Ishikawa (cell line): ENCODE measurements around the gene DSG2.

Source experiments
- CEBPB ChIP-seq: IDR thresholded peaks from 2 replicates; pipeline ENCODE4 v1.6.1; 2012
- CREB1 ChIP-seq: IDR thresholded peaks from 2 replicates; pipeline ENCODE4 v1.6.1; 2012; ENCODE audit warnings: low read depth
- EGR1 ChIP-seq: IDR thresholded peaks from 2 replicates; pipeline ENCODE4 v1.6.1; 2012
- EP300 ChIP-seq: IDR thresholded peaks from 2 replicates; pipeline ENCODE4 v1.6.1; 2012; ENCODE audit warnings: borderline replicate concordance
- FOXM1 ChIP-seq: IDR thresholded peaks from 2 replicates; pipeline ENCODE4 v1.6.1; 2012; ENCODE audit warnings: low read depth, borderline replicate concordance
- NFIC ChIP-seq: IDR thresholded peaks from 2 replicates; pipeline ENCODE4 v1.6.1; 2012
- RAD21 ChIP-seq: IDR thresholded peaks from 2 replicates; pipeline ENCODE4 v1.6.1; 2012; ENCODE audit warnings: low read depth
- TAF1 ChIP-seq: IDR thresholded peaks from 2 replicates; pipeline ENCODE4 v1.6.1; 2012; ENCODE audit warnings: low read depth, mild to moderate bottlenecking
- TCF12 ChIP-seq: IDR thresholded peaks from 2 replicates; pipeline ENCODE4 v1.6.1; 2012; ENCODE audit warnings: low read depth
- TEAD4 ChIP-seq: IDR thresholded peaks from 2 replicates; pipeline ENCODE4 v1.6.1; 2012
- YY1 ChIP-seq: IDR thresholded peaks from 2 replicates; pipeline ENCODE4 v1.6.1; 2012; ENCODE audit warnings: low read depth
- ZBTB7A ChIP-seq: IDR thresholded peaks from 2 replicates; pipeline ENCODE4 v1.6.1; 2012; ENCODE audit warnings: low read depth
- TF ChIP-seq, protein P1 (sequence below): IDR thresholded peaks from 2 replicates; pipeline ENCODE4 v1.6.1; 2012
- TF ChIP-seq, protein P2 (sequence below): IDR thresholded peaks from 2 replicates; pipeline ENCODE4 v1.6.1; 2012
- TF ChIP-seq, protein P3 (sequence below): IDR thresholded peaks from 2 replicates; pipeline ENCODE4 v1.6.1; 2012; ENCODE audit warnings: low read depth, mild to moderate bottlenecking

The DSG2 gene

DNA sequence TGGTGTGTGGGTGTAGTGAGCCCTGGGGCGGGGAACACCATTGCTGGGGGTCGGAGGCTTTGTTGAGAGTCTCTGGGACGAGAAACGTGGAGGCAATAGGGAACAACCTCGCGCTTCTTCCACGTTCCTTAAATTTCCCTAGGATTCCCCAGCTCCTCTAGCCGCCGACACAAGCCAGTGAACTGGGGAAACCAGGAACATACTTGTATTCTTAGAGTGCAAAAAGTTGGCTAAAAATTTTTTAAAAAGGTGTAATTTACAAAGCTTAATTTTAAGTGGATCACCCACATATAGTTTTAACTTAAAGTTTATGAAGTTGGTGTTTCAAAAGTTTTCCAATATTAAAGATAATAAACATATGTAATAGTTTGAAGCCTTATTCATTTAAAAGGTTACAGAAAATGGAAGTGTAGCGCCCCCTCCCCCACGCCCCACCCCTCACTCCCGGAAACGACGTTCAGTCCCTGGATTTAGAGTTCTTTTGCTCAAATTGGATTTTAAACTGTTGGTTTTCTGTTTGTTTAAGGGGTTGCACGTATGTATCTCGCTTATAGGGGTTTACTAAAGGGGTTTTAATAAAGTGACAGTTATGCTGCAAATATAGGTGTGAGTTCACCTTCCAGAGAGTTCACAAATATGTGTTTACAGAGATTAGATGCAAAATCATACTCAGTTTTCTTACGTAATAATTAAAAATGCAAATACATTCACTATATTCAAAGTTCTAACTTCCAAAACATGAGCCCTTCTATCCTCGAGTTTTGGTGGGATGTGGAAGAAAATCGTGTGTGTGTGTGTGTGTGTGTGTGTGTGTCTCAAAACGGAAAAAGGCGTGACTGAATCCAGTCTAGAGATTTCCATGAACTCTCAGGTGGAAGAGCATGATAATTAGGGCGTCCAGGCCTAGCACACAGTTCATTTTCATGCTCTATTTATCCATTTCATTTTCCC, 872 bp downstream of the DSG2 start:
- TF ChIP-seq, protein P1, sequence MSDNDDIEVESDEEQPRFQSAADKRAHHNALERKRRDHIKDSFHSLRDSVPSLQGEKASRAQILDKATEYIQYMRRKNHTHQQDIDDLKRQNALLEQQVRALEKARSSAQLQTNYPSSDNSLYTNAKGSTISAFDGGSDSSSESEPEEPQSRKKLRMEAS: peak; percentile 24; the same call in 1 of the 2 replicates
- TF ChIP-seq EGR1 (0 out of 2 replicates have a peak, but pooled peaks have one; percentile 13), FOXM1 (no peak), YY1 (no peak), ZBTB7A (peak; percentile 16; the same call in 1 of the 2 replicates)

GRCh38 chr18:31500051-31500688, 2.2 kb downstream of the DSG2 start:
- TF ChIP-seq TAF1: no peak
- TF ChIP-seq, protein P1: no peak
- TF ChIP-seq CREB1: no peak
- no peak for TF ChIP-seq EP300
- no peak for TF ChIP-seq EGR1
- no peak for TF ChIP-seq TEAD4
- no peak for TF ChIP-seq YY1
- TF ChIP-seq TCF12: no peak
- no peak for TF ChIP-seq RAD21
- TF ChIP-seq, protein P2, sequence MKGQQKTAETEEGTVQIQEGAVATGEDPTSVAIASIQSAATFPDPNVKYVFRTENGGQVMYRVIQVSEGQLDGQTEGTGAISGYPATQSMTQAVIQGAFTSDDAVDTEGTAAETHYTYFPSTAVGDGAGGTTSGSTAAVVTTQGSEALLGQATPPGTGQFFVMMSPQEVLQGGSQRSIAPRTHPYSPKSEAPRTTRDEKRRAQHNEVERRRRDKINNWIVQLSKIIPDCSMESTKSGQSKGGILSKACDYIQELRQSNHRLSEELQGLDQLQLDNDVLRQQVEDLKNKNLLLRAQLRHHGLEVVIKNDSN: no peak
- TF ChIP-seq CEBPB: no peak

DNA sequence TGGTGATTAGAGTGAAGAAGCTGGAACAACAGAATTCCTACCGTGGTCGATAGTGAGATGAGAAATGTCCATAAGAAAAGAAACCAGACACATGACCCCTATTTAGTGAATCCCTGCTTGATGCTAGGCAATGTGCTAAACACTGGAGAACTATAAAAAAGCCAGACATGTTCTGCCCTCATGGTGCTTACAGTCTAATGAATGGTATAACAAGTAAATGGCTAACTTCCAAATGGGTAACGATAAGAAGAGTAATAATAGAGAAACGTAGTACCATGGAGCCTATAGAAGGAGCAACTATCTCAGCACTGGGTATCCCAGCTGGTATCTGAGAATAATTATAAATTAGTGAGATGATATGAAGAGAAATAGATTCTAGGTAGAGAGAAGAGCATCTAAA, 5.0 kb downstream of the DSG2 start:
- TF ChIP-seq EP300 (no peak), ZBTB7A (no peak), YY1 (no peak), NFIC (no peak), TAF1 (no peak), FOXM1 (no peak), EGR1 (no peak)
- TF ChIP-seq, protein P2: no peak

DNA sequence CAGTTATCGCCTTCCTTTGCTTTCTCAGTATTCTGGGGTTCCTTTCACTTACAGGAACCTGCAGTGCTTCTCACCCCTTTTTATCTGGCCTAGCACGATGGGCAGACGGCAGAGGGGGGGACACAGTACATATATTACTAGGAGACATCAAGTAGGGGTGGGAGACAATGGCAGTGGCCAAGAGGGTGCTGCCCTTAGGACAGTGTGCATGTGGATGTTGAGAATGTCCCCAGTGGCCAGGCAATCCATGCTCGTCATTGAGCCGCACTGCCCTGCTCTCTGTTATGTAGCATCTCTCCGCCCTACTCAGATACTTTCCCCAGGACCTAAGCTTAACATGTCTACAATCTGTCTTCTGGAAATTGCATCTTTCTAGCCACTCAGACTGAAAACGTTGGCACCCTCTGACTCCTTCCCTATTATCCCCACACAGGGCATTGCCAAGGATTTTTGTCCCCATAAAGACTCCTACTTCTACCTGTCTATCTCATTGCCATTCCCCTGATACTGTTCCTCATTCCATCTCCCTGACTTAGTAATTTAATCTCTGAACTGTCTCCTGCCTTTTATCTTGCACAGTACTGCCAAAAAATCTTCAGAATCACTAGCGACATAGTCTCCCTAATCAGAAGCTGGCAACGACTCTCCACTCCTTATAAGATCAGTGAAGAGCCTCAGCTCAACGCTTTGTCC, 6.6 kb downstream of the DSG2 start:
- TF ChIP-seq NFIC (no peak), EP300 (no peak), TEAD4 (no peak), RAD21 (no peak), ZBTB7A (no peak), YY1 (no peak), FOXM1 (no peak), TAF1 (no peak), EGR1 (no peak), CEBPB (no peak)
- TF ChIP-seq, protein P1: no peak
- TF ChIP-seq, protein P2: no peak
- TF ChIP-seq, protein P3, sequence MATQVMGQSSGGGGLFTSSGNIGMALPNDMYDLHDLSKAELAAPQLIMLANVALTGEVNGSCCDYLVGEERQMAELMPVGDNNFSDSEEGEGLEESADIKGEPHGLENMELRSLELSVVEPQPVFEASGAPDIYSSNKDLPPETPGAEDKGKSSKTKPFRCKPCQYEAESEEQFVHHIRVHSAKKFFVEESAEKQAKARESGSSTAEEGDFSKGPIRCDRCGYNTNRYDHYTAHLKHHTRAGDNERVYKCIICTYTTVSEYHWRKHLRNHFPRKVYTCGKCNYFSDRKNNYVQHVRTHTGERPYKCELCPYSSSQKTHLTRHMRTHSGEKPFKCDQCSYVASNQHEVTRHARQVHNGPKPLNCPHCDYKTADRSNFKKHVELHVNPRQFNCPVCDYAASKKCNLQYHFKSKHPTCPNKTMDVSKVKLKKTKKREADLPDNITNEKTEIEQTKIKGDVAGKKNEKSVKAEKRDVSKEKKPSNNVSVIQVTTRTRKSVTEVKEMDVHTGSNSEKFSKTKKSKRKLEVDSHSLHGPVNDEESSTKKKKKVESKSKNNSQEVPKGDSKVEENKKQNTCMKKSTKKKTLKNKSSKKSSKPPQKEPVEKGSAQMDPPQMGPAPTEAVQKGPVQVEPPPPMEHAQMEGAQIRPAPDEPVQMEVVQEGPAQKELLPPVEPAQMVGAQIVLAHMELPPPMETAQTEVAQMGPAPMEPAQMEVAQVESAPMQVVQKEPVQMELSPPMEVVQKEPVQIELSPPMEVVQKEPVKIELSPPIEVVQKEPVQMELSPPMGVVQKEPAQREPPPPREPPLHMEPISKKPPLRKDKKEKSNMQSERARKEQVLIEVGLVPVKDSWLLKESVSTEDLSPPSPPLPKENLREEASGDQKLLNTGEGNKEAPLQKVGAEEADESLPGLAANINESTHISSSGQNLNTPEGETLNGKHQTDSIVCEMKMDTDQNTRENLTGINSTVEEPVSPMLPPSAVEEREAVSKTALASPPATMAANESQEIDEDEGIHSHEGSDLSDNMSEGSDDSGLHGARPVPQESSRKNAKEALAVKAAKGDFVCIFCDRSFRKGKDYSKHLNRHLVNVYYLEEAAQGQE: no peak

- TF ChIP-seq, protein P3: no peak
- TF ChIP-seq EP300 (no peak), CEBPB (no peak), NFIC (no peak), EGR1 (no peak), TCF12 (no peak), CREB1 (no peak), YY1 (no peak), TEAD4 (no peak)
- TF ChIP-seq, protein P2: no peak
Measured at GRCh38 chr18:31505156-31505555, 7.2 kb downstream of the DSG2 start.
